ENCODE measurements around the gene TRIM29. TPM values are rescaled to one million over a fixed set of nuclear protein-coding genes. Genes with fewer than 3 reads are reported as not detected.

TRIM29 gene
- total and polyA plus RNA-seq, 2 of the 13 experiments (the other 11 are each of a cell fraction or from before 2014, with no cell fraction given): 0.86 TPM

GRCh38 chr11:120174866-120175265, 37.0 kb upstream of the TRIM29 start (continued):
- TF ChIP-seq HNF4A (CRISPR knock-in tag; IDR thresholded peaks at IDR 0.05): no peak
- no peak for TF ChIP-seq ZNF329 (CRISPR knock-in tag; IDR thresholded peaks at IDR 0.05; ENCODE audit: low read depth)
- no peak for TF ChIP-seq AKAP8 (CRISPR knock-in tag; IDR thresholded peaks at IDR 0.05)
- TF ChIP-seq LCORL (IDR thresholded peaks at IDR 0.05): no peak
- no peak for TF ChIP-seq LCORL (CRISPR knock-in tag; IDR thresholded peaks at IDR 0.05)
- no peak for TF ChIP-seq ZNF274 (CRISPR knock-in tag; IDR thresholded peaks at IDR 0.05)
- TF ChIP-seq ZNF430 (CRISPR knock-in tag; IDR thresholded peaks at IDR 0.05): no peak
- no peak for TF ChIP-seq ZNF256 (CRISPR knock-in tag; conservative IDR thresholded peaks at IDR 0.05)
- TF ChIP-seq SALL2 (CRISPR knock-in tag; IDR thresholded peaks at IDR 0.05): no peak
- no peak for TF ChIP-seq TEAD2 (CRISPR knock-in tag; IDR thresholded peaks at IDR 0.05)
- no peak for TF ChIP-seq XBP1 (CRISPR knock-in tag; IDR thresholded peaks at IDR 0.05)

DNA sequence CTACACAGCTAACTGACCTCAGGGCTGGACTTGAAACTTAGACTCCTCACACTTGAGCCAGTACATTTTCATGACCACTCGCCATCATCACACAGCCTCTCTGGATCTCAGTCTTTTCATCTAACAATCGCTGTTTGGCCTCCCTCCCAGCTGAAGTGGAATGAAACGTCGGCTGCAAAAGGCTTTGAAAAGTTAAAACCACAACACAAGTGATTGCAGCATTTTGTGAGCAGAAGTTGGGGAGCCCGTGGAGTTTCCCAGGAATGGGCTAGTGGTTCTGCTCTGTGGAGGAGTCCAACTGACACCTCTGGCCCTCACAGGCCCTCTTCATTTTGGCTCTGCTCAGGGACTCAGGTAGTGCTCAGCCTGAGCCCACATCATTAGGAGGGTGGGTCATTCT, 35.9 kb upstream of the TRIM29 start:
- no peak for DNase-seq (ENCODE audit: low spot score)
- H3K4me3 ChIP-seq (replicated peaks in 1 of 3; ENCODE audit: insufficient read depth in 1 of 3, low read depth in 2 of 3, low read length in 3 of 3): no peak overlapping the region
- H3K4me2 ChIP-seq (ENCODE audit: low read depth, low read length): no peak overlapping the region
- POLR2A ChIA-PET: no interaction called here
- H3K79me2 ChIP-seq (ENCODE audit: insufficient read depth, low read length): no peaks in the 10 kb centered on the region
- no peaks in the 10 kb centered on the region for H4K20me1 ChIP-seq (ENCODE audit: insufficient read depth, low read length)
- peaks cover 14% of the 10 kb centered on the region for H3K4me1 ChIP-seq (ENCODE audit: insufficient read depth, low read length)
- CTCF ChIA-PET (ENCODE audit: low intra/inter-chr PET ratio, low total read pairs): interaction anchor here (2.3 kb wide), 1 partner anchor 127 kb away, joined by 11 read pairs; no protein-coding TSS in a partner anchor
- FAIRE-seq: no peak
- no peaks in the 10 kb centered on the region for H3K9me3 ChIP-seq (ENCODE audit: low read length)
- no peak overlapping the region for H2AFZ ChIP-seq (ENCODE audit: low read length)
- no peak for ATAC-seq
- H3K9ac ChIP-seq (ENCODE audit: insufficient read depth, low read depth, low read length): no peak overlapping the region
- no TSS peak for BruUV-seq (replicated peaks)
- WGBS (ENCODE audit: low lambda C conversion rate): 70% methylated on average over 5 of the region's 5 CpGs
- H3K36me3 ChIP-seq (replicated peaks in 1 of 2; ENCODE audit: control insufficient read depth in 1 of 2, insufficient read depth in 2 of 2, low read length in 2 of 2): no peaks in the 10 kb centered on the region
- in situ Hi-C loops (cut with HindIII; ENCODE audit: extremely low pct_ligation_motif_present, low pct_unique_long_range_greater_than_20kb): loop anchor here (5.0 kb wide), 2 partner anchors 53 to 128 kb away; no protein-coding TSS in a partner anchor
- H3K27me3 ChIP-seq (ENCODE audit: control insufficient read depth in 1 of 2, insufficient read depth in 2 of 2, low read length in 2 of 2): peaks cover 1 to 8% of the 10 kb centered on the region in 2 experiments; a peak in 4 of 5 replicates
- no peak overlapping the region for H3K27ac ChIP-seq (ENCODE audit: extremely low read length, insufficient read depth, low read length)
- intact Hi-C loops (cut with micrococcal nuclease; ENCODE audit: unreplicated experiment): no loop called here
- TF ChIP-seq ZNF576 (CRISPR knock-in tag; IDR thresholded peaks at IDR 0.05) (no peak), MNT (IDR thresholded peaks at IDR 0.05) (no peak), ZNF337 (CRISPR knock-in tag; IDR thresholded peaks at IDR 0.05; ENCODE audit: borderline replicate concordance, low read depth) (no peak), CC2D1A (CRISPR knock-in tag; IDR thresholded peaks at IDR 0.05) (no peak), ZNF180 (CRISPR knock-in tag; IDR thresholded peaks at IDR 0.05; ENCODE audit: borderline replicate concordance, low read depth) (no peak), SMYD3 (CRISPR knock-in tag; IDR thresholded peaks at IDR 0.05) (no peak), TBX3 (IDR thresholded peaks at IDR 0.05; ENCODE audit: borderline replicate concordance) (no peak), NPAS2 (CRISPR knock-in tag; IDR thresholded peaks at IDR 0.05; ENCODE audit: borderline replicate concordance) (no peak), SETDB1 (CRISPR knock-in tag; IDR thresholded peaks at IDR 0.05; ENCODE audit: borderline replicate concordance) (no peak), NKX3-1 (CRISPR knock-in tag; IDR thresholded peaks at IDR 0.05) (no peak), ZNF567 (CRISPR knock-in tag; IDR thresholded peaks at IDR 0.05; ENCODE audit: borderline replicate concordance) (no peak), GTF3A (CRISPR knock-in tag; conservative IDR thresholded peaks at IDR 0.05) (no peak), SMARCC2 (IDR thresholded peaks at IDR 0.05) (no peak)
- TF ChIP-seq, protein P1, sequence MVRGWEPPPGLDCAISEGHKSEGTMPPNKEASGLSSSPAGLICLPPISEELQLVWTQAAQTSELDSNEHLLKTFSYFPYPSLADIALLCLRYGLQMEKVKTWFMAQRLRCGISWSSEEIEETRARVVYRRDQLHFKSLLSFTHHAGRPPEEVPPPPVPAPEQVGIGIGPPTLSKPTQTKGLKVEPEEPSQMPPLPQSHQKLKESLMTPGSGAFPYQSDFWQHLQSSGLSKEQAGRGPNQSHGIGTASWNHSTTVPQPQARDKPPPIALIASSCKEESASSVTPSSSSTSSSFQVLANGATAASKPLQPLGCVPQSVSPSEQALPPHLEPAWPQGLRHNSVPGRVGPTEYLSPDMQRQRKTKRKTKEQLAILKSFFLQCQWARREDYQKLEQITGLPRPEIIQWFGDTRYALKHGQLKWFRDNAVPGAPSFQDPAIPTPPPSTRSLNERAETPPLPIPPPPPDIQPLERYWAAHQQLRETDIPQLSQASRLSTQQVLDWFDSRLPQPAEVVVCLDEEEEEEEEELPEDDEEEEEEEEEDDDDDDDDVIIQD (CRISPR knock-in tag; IDR thresholded peaks at IDR 0.05; ENCODE audit: low read depth): no peak

Data from HepG2 (cell line).